ENCODE data around the gene ZNF598. TPM values are rescaled to one million over a fixed set of nuclear protein-coding genes. Genes with fewer than 3 reads are reported as not detected.

ZNF598 gene
- 40.8 TPM for polyA plus RNA-seq (2013, experiment 1 of 4)
- 38.0 TPM for polyA plus RNA-seq (2013, experiment 2 of 4)
- polyA plus RNA-seq (2013, experiment 3 of 4) = 30.5 TPM
- 35.0 TPM for polyA plus RNA-seq (2013, experiment 4 of 4)

GRCh38 chr16:2009791-2010510 is at the start of gene ZNF598:
ZNF598 (minus strand) TSS chr16:2009821.
- Histone ChIP-seq H3K4me1 (ENCODE audit: control insufficient read depth, insufficient read depth, low read length) (peaks cover 25% of the 10 kb centered on the region), H3K27me3 (ENCODE audit: control insufficient read depth, insufficient read depth, low read length, poor library complexity, severe bottlenecking) (no peaks in the 10 kb centered on the region), H3K4me3 (ENCODE audit: insufficient read depth, low read depth, low read length) (peak within 1 kb of the TSS; percentile 95), H3K9me3 (ENCODE audit: control insufficient read depth, low read length) (no peaks in the 10 kb centered on the region), H3K36me3 (ENCODE audit: control insufficient read depth, insufficient read depth, low read length) (no peaks in the 10 kb centered on the region), H3K27ac (ENCODE audit: insufficient read depth, low read depth, low read length, poor library complexity, severe bottlenecking) (peak within 1 kb of the TSS; percentile 42)
- WGBS, 2 experiments = 4% methylated on average over 52 of the region's 52 CpGs

DNA sequence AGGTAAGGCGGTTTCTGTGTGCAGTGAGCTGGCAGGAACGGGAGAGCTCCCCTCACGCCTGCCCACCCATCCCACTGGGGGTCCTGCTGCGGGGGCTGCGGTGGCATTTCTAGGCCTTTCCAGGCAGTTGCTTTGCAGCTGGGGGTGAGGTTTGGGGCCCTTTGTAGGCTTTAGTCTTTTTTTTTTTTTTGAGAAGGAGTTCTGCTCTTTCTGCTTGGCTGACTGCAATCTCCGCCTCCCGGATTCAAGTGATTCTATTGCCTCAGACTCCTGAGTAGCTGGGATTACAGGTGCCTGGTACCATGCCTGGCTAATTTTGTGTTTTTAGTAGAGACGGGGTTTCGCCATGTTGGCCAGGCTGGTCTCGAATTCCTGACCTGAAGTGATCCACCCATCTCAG is 49.3 kb upstream of the ZNF598 start:
- 90 to 92% methylated on average over 10 of the region's 10 CpGs for WGBS, 2 experiments
- no peaks in the 10 kb centered on the region for H3K9me3 ChIP-seq (ENCODE audit: control insufficient read depth, low read length)
- H3K27ac ChIP-seq (ENCODE audit: insufficient read depth, low read depth, low read length, poor library complexity, severe bottlenecking) = peak overlapping the region; percentile 55
- H3K4me3 ChIP-seq (ENCODE audit: insufficient read depth, low read depth, low read length) = no peak overlapping the region
- H3K27me3 ChIP-seq (ENCODE audit: control insufficient read depth, insufficient read depth, low read length, poor library complexity, severe bottlenecking) = no peaks in the 10 kb centered on the region
- H3K4me1 ChIP-seq (ENCODE audit: control insufficient read depth, insufficient read depth, low read length) = peaks cover 11% of the 10 kb centered on the region
- peaks cover 12% of the 10 kb centered on the region for H3K36me3 ChIP-seq (ENCODE audit: control insufficient read depth, insufficient read depth, low read length)

DNA sequence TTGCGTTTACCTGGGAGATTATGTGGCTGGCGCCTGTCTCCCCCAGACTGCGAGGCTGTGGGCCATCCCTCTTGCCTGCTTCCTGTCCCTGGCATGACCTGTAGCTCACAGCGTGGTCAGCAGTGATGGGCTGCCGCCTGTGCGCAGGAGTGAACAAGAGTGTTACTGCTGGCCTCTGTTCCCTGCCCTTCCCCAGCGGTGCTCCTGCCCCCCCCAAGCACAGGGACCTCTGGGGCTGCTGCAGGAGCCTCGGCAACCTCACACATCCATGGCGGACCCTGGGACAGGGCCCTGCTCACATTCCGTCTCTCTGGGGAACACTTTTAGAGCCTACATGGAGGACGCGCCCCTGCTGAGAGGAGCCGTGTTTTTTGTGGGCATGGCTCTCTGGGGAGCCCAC is 48.8 kb upstream of the ZNF598 start:
- H3K27ac ChIP-seq (ENCODE audit: insufficient read depth, low read depth, low read length, poor library complexity, severe bottlenecking) = peak overlapping the region; percentile 55
- 90 to 91% methylated on average over 13 of the region's 13 CpGs for WGBS, 2 experiments

DNA sequence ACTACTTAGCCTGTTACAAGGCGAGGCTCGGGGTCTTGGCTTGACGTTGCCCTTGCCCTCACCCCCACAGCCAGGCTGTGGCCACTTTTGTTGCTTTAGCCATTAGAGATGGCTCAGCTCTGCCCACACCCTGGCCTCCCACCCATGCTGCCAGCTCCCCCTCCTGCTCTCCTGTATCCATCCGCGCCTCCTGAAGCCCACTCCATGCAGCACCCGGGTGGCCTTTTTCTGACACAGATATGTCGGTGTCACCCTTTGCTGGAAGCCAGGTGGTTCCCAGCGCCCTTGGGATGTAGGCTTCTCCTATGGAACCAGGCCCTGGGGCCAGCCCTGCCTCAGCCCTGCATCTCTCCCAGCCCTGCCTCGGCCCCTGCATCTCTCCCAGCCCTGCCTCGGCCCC is 47.8 kb upstream of the ZNF598 start:
- 90 to 94% methylated on average over 9 of the region's 10 CpGs for WGBS, 2 experiments
- Histone ChIP-seq H3K36me3 (ENCODE audit: control insufficient read depth, insufficient read depth, low read length) (peaks cover 11% of the 10 kb centered on the region), H3K27ac (ENCODE audit: insufficient read depth, low read depth, low read length, poor library complexity, severe bottlenecking) (no peak overlapping the region)

More for the DNA sequence above, 48.8 kb upstream of the ZNF598 start:
- Histone ChIP-seq H3K36me3 (ENCODE audit: control insufficient read depth, insufficient read depth, low read length) (peaks cover 11% of the 10 kb centered on the region), H3K4me3 (ENCODE audit: insufficient read depth, low read depth, low read length) (no peak overlapping the region), H3K9me3 (ENCODE audit: control insufficient read depth, low read length) (no peaks in the 10 kb centered on the region), H3K4me1 (ENCODE audit: control insufficient read depth, insufficient read depth, low read length) (peaks cover 11% of the 10 kb centered on the region), H3K27me3 (ENCODE audit: control insufficient read depth, insufficient read depth, low read length, poor library complexity, severe bottlenecking) (no peaks in the 10 kb centered on the region)

GRCh38 chr16:2056681-2057407 is 47.2 kb upstream of the ZNF598 start:
- Histone ChIP-seq H3K36me3 (ENCODE audit: control insufficient read depth, insufficient read depth, low read length) (peaks cover 11% of the 10 kb centered on the region), H3K9me3 (ENCODE audit: control insufficient read depth, low read length) (no peaks in the 10 kb centered on the region), H3K27ac (ENCODE audit: insufficient read depth, low read depth, low read length, poor library complexity, severe bottlenecking) (no peak overlapping the region), H3K4me3 (ENCODE audit: insufficient read depth, low read depth, low read length) (no peak overlapping the region), H3K4me1 (ENCODE audit: control insufficient read depth, insufficient read depth, low read length) (peaks cover 11% of the 10 kb centered on the region), H3K27me3 (ENCODE audit: control insufficient read depth, insufficient read depth, low read length, poor library complexity, severe bottlenecking) (no peaks in the 10 kb centered on the region)
- WGBS, 2 experiments = 93 to 94% methylated on average over 19 of the region's 19 CpGs

More for the DNA sequence above, 47.8 kb upstream of the ZNF598 start:
- H3K9me3 ChIP-seq (ENCODE audit: control insufficient read depth, low read length) = no peaks in the 10 kb centered on the region
- H3K4me3 ChIP-seq (ENCODE audit: insufficient read depth, low read depth, low read length) = no peak overlapping the region
- H3K4me1 ChIP-seq (ENCODE audit: control insufficient read depth, insufficient read depth, low read length) = peaks cover 11% of the 10 kb centered on the region
- H3K27me3 ChIP-seq (ENCODE audit: control insufficient read depth, insufficient read depth, low read length, poor library complexity, severe bottlenecking) = no peaks in the 10 kb centered on the region

DNA sequence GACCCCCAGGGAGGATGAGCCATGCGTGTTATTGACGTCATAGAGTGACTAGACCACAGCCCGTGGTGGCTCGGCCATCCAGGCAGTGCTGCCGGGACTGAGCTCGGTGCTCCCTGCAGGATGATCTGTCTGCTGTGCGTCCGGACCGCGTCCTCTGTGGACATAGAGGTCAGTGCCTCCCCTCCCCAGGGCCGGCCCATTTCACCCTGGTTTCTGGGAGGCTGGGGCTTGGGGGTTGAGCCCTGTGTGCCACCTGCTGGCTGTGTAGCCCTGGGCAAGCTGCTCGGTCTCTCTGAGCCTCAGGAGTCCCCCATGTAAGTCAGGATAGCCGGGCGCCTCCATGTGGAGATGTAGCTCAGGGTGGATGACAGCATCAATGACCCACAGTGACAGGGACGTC is 46.5 kb upstream of the ZNF598 start:
- no peaks in the 10 kb centered on the region for H3K9me3 ChIP-seq (ENCODE audit: control insufficient read depth, low read length)

DNA sequence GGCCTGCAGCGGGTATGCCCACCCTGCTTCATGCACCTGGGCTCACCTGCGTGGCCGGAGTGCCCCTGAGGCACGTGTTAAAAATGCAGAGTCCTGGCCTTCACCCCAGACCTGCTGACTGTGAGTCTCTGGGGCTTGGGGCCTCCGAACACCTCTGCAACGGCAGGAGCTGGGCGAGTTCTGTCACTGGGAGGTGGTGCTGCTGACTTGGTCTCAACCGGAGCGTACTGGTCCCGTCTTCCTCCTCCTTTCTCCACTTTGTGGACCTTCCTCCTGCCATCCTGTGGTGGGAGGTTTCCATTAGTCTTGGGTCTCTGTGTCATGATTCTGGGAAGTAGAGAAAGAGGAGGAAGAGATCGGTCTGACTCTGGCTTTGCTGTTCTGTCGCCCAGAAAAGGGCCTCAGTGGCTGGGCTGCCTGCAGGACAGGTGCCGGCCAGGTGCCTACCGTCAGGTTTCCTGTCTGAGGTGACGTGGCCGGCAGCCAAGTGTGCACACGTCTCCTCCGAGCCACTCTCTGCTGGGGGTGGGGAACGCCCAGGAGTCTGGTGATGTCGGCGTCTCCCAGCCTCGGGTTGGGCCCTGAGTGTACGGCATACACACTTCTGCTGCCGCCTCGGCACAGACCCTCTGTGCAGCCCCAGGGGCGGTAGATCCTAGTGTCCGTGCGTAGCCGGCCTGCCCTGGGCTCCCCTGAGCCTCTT is 45.1 kb upstream of the ZNF598 start:
- 95 to 96% methylated on average over 29 of the region's 29 CpGs for WGBS, 2 experiments
- Histone ChIP-seq H3K9me3 (ENCODE audit: control insufficient read depth, low read length) (no peaks in the 10 kb centered on the region), H3K4me1 (ENCODE audit: control insufficient read depth, insufficient read depth, low read length) (peaks cover 11% of the 10 kb centered on the region), H3K27me3 (ENCODE audit: control insufficient read depth, insufficient read depth, low read length, poor library complexity, severe bottlenecking) (no peaks in the 10 kb centered on the region), H3K4me3 (ENCODE audit: insufficient read depth, low read depth, low read length) (no peak overlapping the region), H3K36me3 (ENCODE audit: control insufficient read depth, insufficient read depth, low read length) (peaks cover 11% of the 10 kb centered on the region), H3K27ac (ENCODE audit: insufficient read depth, low read depth, low read length, poor library complexity, severe bottlenecking) (no peak overlapping the region)

More for the DNA sequence above, 46.5 kb upstream of the ZNF598 start:
- Histone ChIP-seq H3K4me1 (ENCODE audit: control insufficient read depth, insufficient read depth, low read length) (peaks cover 11% of the 10 kb centered on the region), H3K27ac (ENCODE audit: insufficient read depth, low read depth, low read length, poor library complexity, severe bottlenecking) (no peak overlapping the region), H3K4me3 (ENCODE audit: insufficient read depth, low read depth, low read length) (no peak overlapping the region), H3K36me3 (ENCODE audit: control insufficient read depth, insufficient read depth, low read length) (peaks cover 11% of the 10 kb centered on the region), H3K27me3 (ENCODE audit: control insufficient read depth, insufficient read depth, low read length, poor library complexity, severe bottlenecking) (no peaks in the 10 kb centered on the region)
- 91 to 92% methylated on average over 15 of the region's 15 CpGs for WGBS, 2 experiments

- Histone ChIP-seq H3K36me3 (ENCODE audit: control insufficient read depth, insufficient read depth, low read length) (peaks cover 11% of the 10 kb centered on the region), H3K27me3 (ENCODE audit: control insufficient read depth, insufficient read depth, low read length, poor library complexity, severe bottlenecking) (no peaks in the 10 kb centered on the region), H3K9me3 (ENCODE audit: control insufficient read depth, low read length) (no peaks in the 10 kb centered on the region), H3K4me1 (ENCODE audit: control insufficient read depth, insufficient read depth, low read length) (peaks cover 11% of the 10 kb centered on the region), H3K4me3 (ENCODE audit: insufficient read depth, low read depth, low read length) (no peak overlapping the region), H3K27ac (ENCODE audit: insufficient read depth, low read depth, low read length, poor library complexity, severe bottlenecking) (no peak overlapping the region)
- WGBS, 2 experiments = 95% methylated on average over 17 of the region's 17 CpGs
Measured at GRCh38 chr16:2053897-2054296, 44.3 kb upstream of the ZNF598 start.

GRCh38 chr16:2053211-2053610 is 43.6 kb upstream of the ZNF598 start:
- WGBS, 2 experiments = 96% methylated on average over 21 of the region's 21 CpGs
- H3K36me3 ChIP-seq (ENCODE audit: control insufficient read depth, insufficient read depth, low read length) = peaks cover 11% of the 10 kb centered on the region
- H3K4me3 ChIP-seq (ENCODE audit: insufficient read depth, low read depth, low read length) = no peak overlapping the region
- no peaks in the 10 kb centered on the region for H3K27me3 ChIP-seq (ENCODE audit: control insufficient read depth, insufficient read depth, low read length, poor library complexity, severe bottlenecking)
- H3K9me3 ChIP-seq (ENCODE audit: control insufficient read depth, low read length) = no peaks in the 10 kb centered on the region
- no peak overlapping the region for H3K27ac ChIP-seq (ENCODE audit: insufficient read depth, low read depth, low read length, poor library complexity, severe bottlenecking)
- H3K4me1 ChIP-seq (ENCODE audit: control insufficient read depth, insufficient read depth, low read length) = peaks cover 4% of the 10 kb centered on the region

GRCh38 chr16:2048116-2048543 is 38.5 kb upstream of the ZNF598 start:
- Histone ChIP-seq H3K36me3 (ENCODE audit: control insufficient read depth, insufficient read depth, low read length) (peaks cover 4% of the 10 kb centered on the region), H3K4me3 (ENCODE audit: insufficient read depth, low read depth, low read length) (peak overlapping the region; percentile 92), H3K27me3 (ENCODE audit: control insufficient read depth, insufficient read depth, low read length, poor library complexity, severe bottlenecking) (no peaks in the 10 kb centered on the region), H3K9me3 (ENCODE audit: control insufficient read depth, low read length) (no peaks in the 10 kb centered on the region), H3K4me1 (ENCODE audit: control insufficient read depth, insufficient read depth, low read length) (no peaks in the 10 kb centered on the region), H3K27ac (ENCODE audit: insufficient read depth, low read depth, low read length, poor library complexity, severe bottlenecking) (no peak overlapping the region)
- 2 to 3% methylated on average over 30 of the region's 30 CpGs for WGBS, 2 experiments
